AG09319 (cell line): ENCODE data around the gene DIP2C.

ENCODE experiments used
- DNase-seq: peaks from one replicate; pipeline ENCODE4 v3.0.0-alpha.2; 2010; ENCODE audit warnings: low read depth; ENCODE audit errors: extremely low read depth
- CTCF ChIP-seq: IDR thresholded peaks from 2 replicates; pipeline ENCODE4 v1.5.1; 2011; ENCODE audit warnings: low read depth, mild to moderate bottlenecking, inconsistent platforms, low read length, moderate library complexity

The DIP2C gene

GRCh38 chr10:391847-392704, 297.4 kb downstream of the DIP2C start:
- DNase-seq = no peak
- TF ChIP-seq CTCF = no peak

- no peak for DNase-seq
- no peak for TF ChIP-seq CTCF
These were observed 298.2 kb downstream of the DIP2C start for GRCh38 chr10:391305-391704.

- no peak for DNase-seq
- TF ChIP-seq CTCF = no peak
These were observed 298.9 kb downstream of the DIP2C start for GRCh38 chr10:390449-391100.

- no peak for TF ChIP-seq CTCF
- DNase-seq = no peak
These were observed 299.5 kb downstream of the DIP2C start for GRCh38 chr10:389836-390448.

- TF ChIP-seq CTCF = no peak
- no peak for DNase-seq
These were observed 300.1 kb downstream of the DIP2C start for GRCh38 chr10:389261-389790.

GRCh38 chr10:388661-389045, 300.8 kb downstream of the DIP2C start:
- no peak for TF ChIP-seq CTCF

More at GRCh38 chr10:388661-389045, 300.8 kb downstream of the DIP2C start:
- DNase-seq = no peak
